ENCODE data around the gene UNC50. TPM values are rescaled to one million over a fixed set of nuclear protein-coding genes. Genes with fewer than 3 reads are reported as not detected.

UNC50 gene
- total and polyA plus RNA-seq, 2 experiments from 2014 or later = 38.7 to 49.4 TPM

DNA sequence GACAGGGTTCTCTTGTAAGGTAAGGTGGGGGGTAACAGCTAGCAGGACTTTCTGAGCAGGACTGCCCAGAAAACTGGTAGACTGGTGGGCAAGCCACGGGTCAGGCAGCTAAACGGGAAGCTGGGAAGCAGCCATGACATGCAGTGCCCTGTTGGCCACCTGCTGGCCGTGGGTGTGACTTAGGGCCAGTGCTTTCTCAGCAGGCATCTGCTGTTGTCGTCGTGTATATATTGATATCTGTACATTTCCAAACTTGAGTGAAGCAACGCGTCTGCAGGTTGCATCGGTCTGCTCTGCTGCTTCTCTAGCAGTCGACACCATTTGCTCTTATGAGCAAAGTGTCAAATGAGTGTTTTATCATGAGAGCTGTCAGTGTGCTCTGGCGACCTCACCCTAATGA, 31.1 kb upstream of the UNC50 start:
- Mint-ChIP-seq H3K4me1 (no peaks in the 10 kb centered on the region; the same call in 2 of the 3 replicates), H3K27ac (no peak overlapping the region), H3K4me3 (no peak overlapping the region), H3K9me3 (no peaks in the 10 kb centered on the region), H3K27me3 (ENCODE audit: insufficient read depth, low read depth, poor library complexity) (no peaks in the 10 kb centered on the region), H3K36me3 (ENCODE audit: low read depth) (peaks cover 19% of the 10 kb centered on the region)
- no peaks in the 10 kb centered on the region for H3K36me3 ChIP-seq (ENCODE audit: insufficient read depth)
- H3K4me3 ChIP-seq = no peak overlapping the region
- no peak overlapping the region for H3K4me2 ChIP-seq
- no peak overlapping the region for H2AFZ ChIP-seq
- no peaks in the 10 kb centered on the region; the same call in none of the 2 replicates for H4K20me1 ChIP-seq (replicated peaks; ENCODE audit: insufficient read depth)
- H3K9me2 ChIP-seq (ENCODE audit: insufficient read depth) = no peaks in the 10 kb centered on the region
- H3K27me3 ChIP-seq (ENCODE audit: insufficient read depth) = no peaks in the 10 kb centered on the region
- no peaks in the 10 kb centered on the region for H3K79me2 ChIP-seq (replicated peaks; ENCODE audit: insufficient read depth)
- DNase-seq (ENCODE audit: low spot score) (no peak), ATAC-seq (no peak)
- H3K27ac ChIP-seq (ENCODE audit: low read depth) = no peak overlapping the region
- H3K4me1 ChIP-seq (ENCODE audit: insufficient read depth) = no peaks in the 10 kb centered on the region
- no peaks in the 10 kb centered on the region for H3F3A ChIP-seq (replicated peaks; ENCODE audit: low read depth)
- TF ChIP-seq ZNF114 (CRISPR knock-in tag; IDR thresholded peaks at IDR 0.05) (no peak), JUNB (IDR thresholded peaks at IDR 0.05; ENCODE audit: unreplicated experiment) (no peak), REST (IDR thresholded peaks at IDR 0.05; ENCODE audit: unreplicated experiment) (no peak), ZNF462 (CRISPR knock-in tag; IDR thresholded peaks at IDR 0.05) (no peak), CREB1 (CRISPR knock-in tag; IDR thresholded peaks at IDR 0.05; ENCODE audit: low read depth) (no peak), EZH2 (IDR thresholded peaks at IDR 0.05; ENCODE audit: low read depth, unreplicated experiment) (no peak), EZH2phosphoT487 (IDR thresholded peaks at IDR 0.05; ENCODE audit: unreplicated experiment) (no peak), ZNF331 (CRISPR knock-in tag; IDR thresholded peaks at IDR 0.05; ENCODE audit: low read depth) (no peak), STAT1 (IDR thresholded peaks at IDR 0.05; ENCODE audit: unreplicated experiment) (no peak), NANOG (IDR thresholded peaks at IDR 0.05; ENCODE audit: borderline replicate concordance) (no peak), CTCF (conservative IDR thresholded peaks at IDR 0.05; ENCODE audit: low read depth in 2 of 2) (no peak; a peak in 1 of 4 replicates), POLR2AphosphoS5 (IDR thresholded peaks at IDR 0.05; ENCODE audit: low read depth) (no peak)
- TF ChIP-seq, protein P1, sequence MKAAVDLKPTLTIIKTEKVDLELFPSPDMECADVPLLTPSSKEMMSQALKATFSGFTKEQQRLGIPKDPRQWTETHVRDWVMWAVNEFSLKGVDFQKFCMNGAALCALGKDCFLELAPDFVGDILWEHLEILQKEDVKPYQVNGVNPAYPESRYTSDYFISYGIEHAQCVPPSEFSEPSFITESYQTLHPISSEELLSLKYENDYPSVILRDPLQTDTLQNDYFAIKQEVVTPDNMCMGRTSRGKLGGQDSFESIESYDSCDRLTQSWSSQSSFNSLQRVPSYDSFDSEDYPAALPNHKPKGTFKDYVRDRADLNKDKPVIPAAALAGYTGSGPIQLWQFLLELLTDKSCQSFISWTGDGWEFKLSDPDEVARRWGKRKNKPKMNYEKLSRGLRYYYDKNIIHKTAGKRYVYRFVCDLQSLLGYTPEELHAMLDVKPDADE (IDR thresholded peaks at IDR 0.05) = no peak

Data from GM23338 (cell line).